ENCODE data around the gene HEXIM2. TPM values are rescaled to one million over a fixed set of nuclear protein-coding genes. Genes with fewer than 3 reads are reported as not detected.

HEXIM2 gene
- total and polyA plus RNA-seq, 2 of the 13 experiments (the other 11 are each of a cell fraction or from before 2014, with no cell fraction given) = 27.1 to 32.4 TPM

GRCh38 chr17:45135192-45135977 is 26.3 kb upstream of the HEXIM2 start, which contains the start of gene ACBD4 (continued):
- TF ChIP-seq SNAPC5 (CRISPR knock-in tag; IDR thresholded peaks at IDR 0.05; ENCODE audit: borderline replicate concordance) (peak; percentile 97; the same call in 1 of the 2 replicates), ATF6 (CRISPR knock-in tag; conservative IDR thresholded peaks at IDR 0.05) (peak; percentile 52; the same call in 1 of the 2 replicates), TBX2 (CRISPR knock-in tag; IDR thresholded peaks at IDR 0.05; ENCODE audit: borderline replicate concordance) (peak; percentile 78; the same call in 1 of the 2 replicates), ZNF547 (CRISPR knock-in tag; IDR thresholded peaks at IDR 0.05) (peak; percentile 94), HDAC1 (CRISPR knock-in tag; IDR thresholded peaks at IDR 0.05) (peak; percentile 90), MTERF4 (CRISPR knock-in tag; IDR thresholded peaks at IDR 0.05) (peak; percentile 100), FIP1L1 (IDR thresholded peaks at IDR 0.05; ENCODE audit: borderline replicate concordance, insufficient read depth, low read depth, low read length) (no peak), ATF2 (CRISPR knock-in tag; IDR thresholded peaks at IDR 0.05) (peak; percentile 94), FOXP4 (CRISPR knock-in tag; IDR thresholded peaks at IDR 0.05) (peak; percentile 63; the same call in 1 of the 2 replicates), ESRRA (CRISPR knock-in tag; IDR thresholded peaks at IDR 0.05; ENCODE audit: low read depth) (0 out of 2 replicates have a peak, but pooled peaks have one; percentile 21), ZNF713 (CRISPR knock-in tag; IDR thresholded peaks at IDR 0.05) (0 out of 2 replicates have a peak, but pooled peaks have one; percentile 32), ZNF367 (CRISPR knock-in tag; IDR thresholded peaks at IDR 0.05; ENCODE audit: borderline replicate concordance) (no peak), ZBTB14 (CRISPR knock-in tag; IDR thresholded peaks at IDR 0.05) (no peak), ZUFSP (CRISPR knock-in tag; IDR thresholded peaks at IDR 0.05; ENCODE audit: borderline replicate concordance) (no peak), ZNF512 (CRISPR knock-in tag; IDR thresholded peaks at IDR 0.05) (no peak)
